ENCODE measurements around the gene UNG. TPM values are rescaled to one million over a fixed set of nuclear protein-coding genes. Genes with fewer than 3 reads are reported as not detected.
A peak's percentile ranks its signal among the peaks of the same experiment; 100 is the strongest.

The UNG gene
- total and polyA plus RNA-seq, 9 of the 15 experiments (the other 6 are each of a cell fraction or from before 2014, with no cell fraction given) = 8.4 to 59.8 (median 41.0) TPM

GRCh38 chr12:109093022-109093918 lies 4.1 kb upstream of the UNG start, which contains the start of gene ALKBH2 (continued):
- TF ChIP-seq TAF9B (IDR thresholded peaks at IDR 0.05; ENCODE audit: partially characterized antibody) (peak; percentile 67), PRMT5 (CRISPR knock-in tag; IDR thresholded peaks at IDR 0.05) (no peak), ELF4 (CRISPR knock-in tag; IDR thresholded peaks at IDR 0.05) (no peak), KDM2B (CRISPR knock-in tag; IDR thresholded peaks at IDR 0.05) (no peak), TCF7L2 (IDR thresholded peaks at IDR 0.05; ENCODE audit: low read depth, low read length) (no peak), ZFPM2 (CRISPR knock-in tag; IDR thresholded peaks at IDR 0.05) (no peak), RBFOX2 (IDR thresholded peaks at IDR 0.05; ENCODE audit: low read depth, low read length) (peak; percentile 91), CBX2 (IDR thresholded peaks at IDR 0.05; ENCODE audit: insufficient read depth, low read length, poor library complexity, severe bottlenecking) (no peak), ZFX (CRISPR knock-in tag; IDR thresholded peaks at IDR 0.05) (0 out of 2 replicates have a peak, but pooled peaks have one; percentile 23), JUN (IDR thresholded peaks at IDR 0.05; ENCODE audit: borderline replicate concordance, low read depth, low read length) (peak; percentile 75; the same call in 1 of the 2 replicates), JUN (CRISPR knock-in tag; IDR thresholded peaks at IDR 0.05; ENCODE audit: borderline replicate concordance) (0 out of 2 replicates have a peak, but pooled peaks have one; percentile 37), ZC3H4 (CRISPR knock-in tag; IDR thresholded peaks at IDR 0.05; ENCODE audit: borderline replicate concordance) (no peak), STAT5B (CRISPR knock-in tag; IDR thresholded peaks at IDR 0.05) (no peak), CBX8 (IDR thresholded peaks at IDR 0.05; ENCODE audit: borderline replicate concordance, extremely low read depth, low read depth, low read length, poor library complexity, severe bottlenecking) (no peak), HDAC8 (tag; IDR thresholded peaks at IDR 0.05) (no peak), GATAD2B (IDR thresholded peaks at IDR 0.05; ENCODE audit: borderline replicate concordance) (no peak), MGA (IDR thresholded peaks at IDR 0.05) (peak; percentile 99)

Data from K562 (cell line).